ENCODE data around the gene CAMSAP3.

CAMSAP3 gene

DNA sequence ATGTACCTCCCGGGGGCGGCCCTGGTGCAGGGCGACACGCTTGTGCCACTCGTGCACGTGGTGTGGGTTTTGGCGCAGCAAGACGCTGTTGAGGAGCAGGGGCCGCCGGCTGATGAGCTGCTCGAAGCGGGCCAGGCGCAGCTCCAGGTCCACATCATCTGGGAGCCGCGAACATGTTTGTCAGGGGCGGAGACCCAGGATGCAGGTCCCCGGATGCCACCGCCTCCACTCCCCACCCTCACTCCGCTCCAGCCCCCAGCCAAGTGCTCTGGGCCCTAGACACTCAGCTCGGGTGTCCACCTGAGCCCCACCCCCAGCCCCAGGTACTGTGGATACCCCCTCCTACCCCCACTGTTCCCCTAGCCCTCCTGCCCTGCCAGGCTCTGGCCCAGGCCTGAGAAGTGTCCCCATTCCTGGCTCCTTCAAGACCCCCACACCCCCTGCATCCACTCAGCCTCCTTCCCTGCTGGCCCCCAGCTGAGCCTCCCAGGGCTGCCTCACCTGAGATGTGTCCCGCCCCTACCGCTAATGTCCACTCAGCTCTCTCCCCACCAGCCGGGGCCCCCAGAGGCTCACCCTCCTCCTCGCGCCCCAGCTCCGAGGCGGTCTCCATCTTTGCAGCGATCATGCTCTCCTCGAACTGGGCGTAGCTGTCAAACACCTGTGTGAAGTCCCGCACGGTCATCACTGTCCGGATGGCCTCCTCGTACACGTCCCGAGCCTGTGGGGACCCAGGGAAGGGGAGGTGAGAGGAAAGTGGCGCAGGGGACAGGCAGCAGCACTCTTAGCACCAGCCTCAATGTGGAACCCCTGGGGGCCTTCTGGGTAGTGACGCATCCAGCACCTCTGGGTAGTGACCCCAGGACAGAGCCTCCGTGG is 28.3 kb downstream of the CAMSAP3 start:
- H2AFZ ChIP-seq (ENCODE audit: low read length), result no peak overlapping the region
- TF ChIP-seq EZH2phosphoT487 (IDR thresholded peaks at IDR 0.05; ENCODE audit: low read length) (no peak), EZH2 (optimal IDR thresholded peaks at IDR 0.05; ENCODE audit: low read depth, low read length) (no peak)
- TF ChIP-seq, protein P1, sequence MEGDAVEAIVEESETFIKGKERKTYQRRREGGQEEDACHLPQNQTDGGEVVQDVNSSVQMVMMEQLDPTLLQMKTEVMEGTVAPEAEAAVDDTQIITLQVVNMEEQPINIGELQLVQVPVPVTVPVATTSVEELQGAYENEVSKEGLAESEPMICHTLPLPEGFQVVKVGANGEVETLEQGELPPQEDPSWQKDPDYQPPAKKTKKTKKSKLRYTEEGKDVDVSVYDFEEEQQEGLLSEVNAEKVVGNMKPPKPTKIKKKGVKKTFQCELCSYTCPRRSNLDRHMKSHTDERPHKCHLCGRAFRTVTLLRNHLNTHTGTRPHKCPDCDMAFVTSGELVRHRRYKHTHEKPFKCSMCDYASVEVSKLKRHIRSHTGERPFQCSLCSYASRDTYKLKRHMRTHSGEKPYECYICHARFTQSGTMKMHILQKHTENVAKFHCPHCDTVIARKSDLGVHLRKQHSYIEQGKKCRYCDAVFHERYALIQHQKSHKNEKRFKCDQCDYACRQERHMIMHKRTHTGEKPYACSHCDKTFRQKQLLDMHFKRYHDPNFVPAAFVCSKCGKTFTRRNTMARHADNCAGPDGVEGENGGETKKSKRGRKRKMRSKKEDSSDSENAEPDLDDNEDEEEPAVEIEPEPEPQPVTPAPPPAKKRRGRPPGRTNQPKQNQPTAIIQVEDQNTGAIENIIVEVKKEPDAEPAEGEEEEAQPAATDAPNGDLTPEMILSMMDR (IDR thresholded peaks at IDR 0.05; ENCODE audit: low read length), result no peak
- H3F3A ChIP-seq (ENCODE audit: insufficient read depth, low read length), result no peaks in the 10 kb centered on the region
- H3K36me3 ChIP-seq (replicated peaks; ENCODE audit: insufficient read depth, low read length), result peaks cover 6% of the 10 kb centered on the region; the same call in 1 of the 2 replicates
- no peaks in the 10 kb centered on the region for H3K9me3 ChIP-seq (replicated peaks; ENCODE audit: insufficient read depth, low read length)
- H3K4me2 ChIP-seq (ENCODE audit: low read depth, low read length), result no peak overlapping the region
- no peak for DNase-seq
- peaks cover 9% of the 10 kb centered on the region for H3K4me1 ChIP-seq (ENCODE audit: low read length)
- peaks cover 38% of the 10 kb centered on the region for H3K79me2 ChIP-seq (ENCODE audit: low read length)
- no peaks in the 10 kb centered on the region for H3K27me3 ChIP-seq (replicated peaks; ENCODE audit: insufficient read depth, low read length)
- H3K9me2 ChIP-seq (replicated peaks; ENCODE audit: insufficient read depth, low read length), result no peaks in the 10 kb centered on the region
- H3K27ac ChIP-seq (ENCODE audit: low read length), result no peak overlapping the region
- no peaks in the 10 kb centered on the region for H4K20me1 ChIP-seq (ENCODE audit: insufficient read depth, low read length)
- H3K4me3 ChIP-seq (ENCODE audit: low read length), result no peak overlapping the region
- H3K9ac ChIP-seq (ENCODE audit: low read length), result no peak overlapping the region

DNA sequence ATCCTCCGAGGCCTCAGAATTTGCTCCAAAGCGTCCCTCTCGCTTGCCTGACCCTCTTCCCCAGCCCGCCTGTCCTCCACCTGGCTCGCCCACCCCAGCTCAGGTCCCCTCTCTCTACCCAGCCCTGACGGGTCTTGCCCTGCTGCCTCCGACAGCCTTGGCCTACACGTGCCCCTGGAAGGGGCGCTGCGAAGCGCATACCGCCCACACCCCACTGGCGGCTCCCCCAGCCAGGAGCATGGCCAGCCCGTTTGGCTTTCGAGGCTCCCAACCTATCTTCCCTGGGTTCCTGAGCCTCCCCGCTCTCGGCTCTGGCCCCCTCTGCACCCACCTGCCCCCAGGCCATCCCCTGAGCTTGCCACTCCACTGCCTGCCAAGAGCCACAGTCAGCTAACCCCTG is 29.1 kb downstream of the CAMSAP3 start:
- H3K79me2 ChIP-seq (ENCODE audit: low read length), result peaks cover 44% of the 10 kb centered on the region
- no peaks in the 10 kb centered on the region for H3K9me3 ChIP-seq (replicated peaks; ENCODE audit: insufficient read depth, low read length)
- H3K36me3 ChIP-seq (replicated peaks; ENCODE audit: insufficient read depth, low read length), result peaks cover 6% of the 10 kb centered on the region; the same call in 1 of the 2 replicates
- no peaks in the 10 kb centered on the region for H3K9me2 ChIP-seq (replicated peaks; ENCODE audit: insufficient read depth, low read length)
- TF ChIP-seq EZH2phosphoT487 (IDR thresholded peaks at IDR 0.05; ENCODE audit: low read length), result no peak
- TF ChIP-seq, protein P1 (IDR thresholded peaks at IDR 0.05; ENCODE audit: low read length), result no peak
- TF ChIP-seq EZH2 (optimal IDR thresholded peaks at IDR 0.05; ENCODE audit: low read depth, low read length), result no peak
- H3K4me1 ChIP-seq (ENCODE audit: low read length), result peaks cover 9% of the 10 kb centered on the region
- DNase-seq, result no peak
- no peaks in the 10 kb centered on the region for H4K20me1 ChIP-seq (ENCODE audit: insufficient read depth, low read length)
- H3K27ac ChIP-seq (ENCODE audit: low read length), result no peak overlapping the region
- no peak overlapping the region for H3K9ac ChIP-seq (ENCODE audit: low read length)
- no peak overlapping the region for H2AFZ ChIP-seq (ENCODE audit: low read length)
- H3F3A ChIP-seq (ENCODE audit: insufficient read depth, low read length), result no peaks in the 10 kb centered on the region
- H3K4me2 ChIP-seq (ENCODE audit: low read depth, low read length), result no peak overlapping the region
- H3K4me3 ChIP-seq (ENCODE audit: low read length), result no peak overlapping the region
- H3K27me3 ChIP-seq (replicated peaks; ENCODE audit: insufficient read depth, low read length), result no peaks in the 10 kb centered on the region

DNA sequence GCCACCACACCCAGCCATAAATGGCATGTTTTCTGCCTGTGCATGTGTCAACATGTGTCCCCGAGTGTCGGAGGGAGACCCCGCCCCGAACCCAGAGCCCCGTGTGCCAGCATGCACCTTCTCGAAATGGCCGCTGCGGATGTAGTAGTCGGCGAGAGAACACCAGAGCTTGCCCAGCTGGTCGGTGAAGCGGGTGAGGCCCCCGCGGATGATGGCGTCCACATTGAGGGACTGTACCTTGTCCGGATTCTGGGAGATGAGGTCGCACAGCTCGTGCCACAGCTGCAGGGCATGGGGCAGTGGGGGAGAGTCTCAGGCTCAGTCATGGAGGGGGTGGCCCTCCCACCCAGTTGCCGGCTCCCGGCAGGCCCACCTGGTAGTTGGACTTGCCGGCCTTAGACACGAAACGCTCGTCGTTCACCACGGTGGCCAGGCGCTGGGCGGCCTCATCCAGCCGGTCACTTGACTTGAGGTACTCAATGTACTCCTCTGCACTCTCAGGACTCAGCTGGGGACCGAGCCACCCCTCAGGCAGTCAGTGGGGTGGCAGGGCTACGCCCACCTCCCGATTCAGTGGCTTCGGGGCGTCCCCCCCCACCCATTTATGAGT is 30.2 kb downstream of the CAMSAP3 start:
- Histone ChIP-seq H2AFZ (ENCODE audit: low read length) (no peak overlapping the region), H3K27me3 (replicated peaks; ENCODE audit: insufficient read depth, low read length) (no peaks in the 10 kb centered on the region), H3K4me1 (ENCODE audit: low read length) (peaks cover 14% of the 10 kb centered on the region), H3K9me2 (replicated peaks; ENCODE audit: insufficient read depth, low read length) (no peaks in the 10 kb centered on the region), H3K27ac (ENCODE audit: low read length) (no peak overlapping the region), H3K9me3 (replicated peaks; ENCODE audit: insufficient read depth, low read length) (no peaks in the 10 kb centered on the region), H3K4me3 (ENCODE audit: low read length) (no peak overlapping the region), H3F3A (ENCODE audit: insufficient read depth, low read length) (no peaks in the 10 kb centered on the region), H3K9ac (ENCODE audit: low read length) (no peak overlapping the region), H3K36me3 (replicated peaks; ENCODE audit: insufficient read depth, low read length) (peaks cover 6% of the 10 kb centered on the region; the same call in 1 of the 2 replicates), H4K20me1 (ENCODE audit: insufficient read depth, low read length) (no peaks in the 10 kb centered on the region), H3K4me2 (ENCODE audit: low read depth, low read length) (no peak overlapping the region), H3K79me2 (ENCODE audit: low read length) (peaks cover 55% of the 10 kb centered on the region)
- DNase-seq, result no peak
- TF ChIP-seq EZH2 (optimal IDR thresholded peaks at IDR 0.05; ENCODE audit: low read depth, low read length) (no peak), EZH2phosphoT487 (IDR thresholded peaks at IDR 0.05; ENCODE audit: low read length) (no peak)
- TF ChIP-seq, protein P1 (IDR thresholded peaks at IDR 0.05; ENCODE audit: low read length), result no peak

All from MM.1S (cell line).